Thymus (tissue), 11 donors: Measurements from ENCODE around the gene THSD1. TPM values are rescaled to one million over a fixed set of nuclear protein-coding genes. Genes with fewer than 3 reads are reported as not detected.
"Not testable (repeated sequence)": the region's sequence is repeated elsewhere in the genome, so short reads cannot be mapped to it uniquely, and the experiment has no call there.

Experiments used
- DNase-seq, 9 donors: peaks; one replicate each; pipeline ENCODE4 v3.0.0-alpha.2; 2013; ENCODE audit warnings: low spot score in 9 of 9, low read depth in 6 of 9, missing footprints in 1 of 9
- H3K27ac ChIP-seq, 2 donors: one replicate each; pipeline ENCODE4 v1.5.1; 2013; ENCODE audit warnings: control low read depth in 1 of 2, low read depth in 1 of 2, low read length in 1 of 2, mild to moderate bottlenecking in 1 of 2, moderate library complexity in 1 of 2
- H3K27me3 ChIP-seq, 2 donors: one replicate each; pipeline ENCODE4 v1.5.1; 2013; ENCODE audit warnings: low read length in 1 of 2; ENCODE audit not compliant: control insufficient read depth in 2 of 2, insufficient read depth in 1 of 2
- H3K36me3 ChIP-seq, 2 donors: one replicate each; pipeline ENCODE4 v1.5.1; 2013; ENCODE audit warnings: low read length in 1 of 2, mild to moderate bottlenecking in 1 of 2, moderate library complexity in 1 of 2; ENCODE audit not compliant: control insufficient read depth in 2 of 2, insufficient read depth in 2 of 2
- H3K4me1 ChIP-seq, 2 donors: one replicate each; pipeline ENCODE4 v1.5.1; 2013; ENCODE audit warnings: low read length in 2 of 2; ENCODE audit not compliant: control insufficient read depth in 2 of 2, insufficient read depth in 2 of 2
- H3K4me3 ChIP-seq, 2 donors: one replicate each; pipeline ENCODE4 v1.5.1; 2013; ENCODE audit warnings: low read length in 2 of 2, control low read depth in 1 of 2, mild to moderate bottlenecking in 1 of 2
- H3K9me3 ChIP-seq, 2 donors: one replicate each; pipeline ENCODE4 v1.5.1; 2013; ENCODE audit warnings: low read length in 1 of 2, mild to moderate bottlenecking in 1 of 2; ENCODE audit not compliant: control insufficient read depth in 2 of 2, insufficient read depth in 1 of 2
- WGBS: extraction: QIAGEN DNeasy Blood & Tissue Kit; methylation state at CpG from one replicate; pipeline ENCODE4 v1.1.7; 2013; 5-methylcytosine and 5-hydroxymethylcytosine counted together
- polyA plus RNA-seq: library from polyadenylated mRNA; stranded (reverse); fragments of 200-250 nt; gene quantifications from one replicate; pipeline ENCODE4 v1.2.3, GENCODE V29; 2013
- total RNA-seq: library from RNA; stranded (reverse); fragments of 120-200 nt; gene quantifications from one replicate; pipeline ENCODE4 v1.2.4, GENCODE V29; 2013
- donor health status: healthy.

THSD1 gene
- total and polyA plus RNA-seq, 2 donors = 2.9 to 3.3 TPM

- H3K4me3 ChIP-seq = no peak overlapping the region
- 98% methylated on average over 1 of the region's 1 CpG for WGBS
- DNase-seq = no peak
- H3K4me1 ChIP-seq = no peaks in the 10 kb centered on the region
- no peak overlapping the region for H3K27ac ChIP-seq
- peaks cover 28 to 56% of the 10 kb centered on the region in 2 donors for H3K36me3 ChIP-seq
- no peaks in the 10 kb centered on the region for H3K27me3 ChIP-seq
- H3K9me3 ChIP-seq = no peaks in the 10 kb centered on the region
Measured at GRCh38 chr13:52419080-52419479, 13.1 kb upstream of the THSD1 start.

- Histone ChIP-seq H3K27me3 (no peaks in the 10 kb centered on the region), H3K4me1 (no peaks in the 10 kb centered on the region), H3K27ac (no peak overlapping the region), H3K36me3 (peaks cover 25 to 36% of the 10 kb centered on the region in 2 donors), H3K4me3 (no peak overlapping the region), H3K9me3 (no peaks in the 10 kb centered on the region)
- DNase-seq = no peak
- WGBS = 89% methylated on average over 1 of the region's 1 CpG
Measured at GRCh38 chr13:52414963-52415362, 9.0 kb upstream of the THSD1 start.

- no peaks in the 10 kb centered on the region for H3K4me1 ChIP-seq
- H3K27me3 ChIP-seq = no peaks in the 10 kb centered on the region
- peaks cover 20 to 31% of the 10 kb centered on the region in 2 donors for H3K36me3 ChIP-seq
- DNase-seq = no peak
- H3K27ac ChIP-seq = peak overlapping the region in 1 of 2 donors; percentile 6
- H3K4me3 ChIP-seq = no peak overlapping the region
- no peaks in the 10 kb centered on the region for H3K9me3 ChIP-seq
- WGBS = 97% methylated on average over 1 of the region's 1 CpG
Measured at GRCh38 chr13:52414051-52414450, 8.1 kb upstream of the THSD1 start.

GRCh38 chr13:52412128-52412527 is 6.2 kb upstream of the THSD1 start:
- no peaks in the 10 kb centered on the region for H3K4me1 ChIP-seq
- H3K36me3 ChIP-seq = peaks cover 8 to 21% of the 10 kb centered on the region in 2 donors
- WGBS = 98% methylated on average over 1 of the region's 1 CpG

GRCh38 chr13:52411629-52412028 is 5.7 kb upstream of the THSD1 start:
- Histone ChIP-seq H3K27me3 (peaks cover 0 to 4% of the 10 kb centered on the region in 2 donors), H3K36me3 (peaks cover 8 to 21% of the 10 kb centered on the region in 2 donors), H3K4me1 (no peaks in the 10 kb centered on the region), H3K9me3 (no peaks in the 10 kb centered on the region), H3K27ac (no peak overlapping the region), H3K4me3 (no peak overlapping the region)
- 96% methylated on average over 4 of the region's 4 CpGs for WGBS
- DNase-seq = no peak

More at GRCh38 chr13:52412128-52412527, 6.2 kb upstream of the THSD1 start:
- H3K27ac ChIP-seq = no peak overlapping the region
- peaks cover 0 to under 1% of the 10 kb centered on the region in 2 donors for H3K27me3 ChIP-seq
- no peak for DNase-seq
- no peaks in the 10 kb centered on the region for H3K9me3 ChIP-seq
- H3K4me3 ChIP-seq = no peak overlapping the region

- DNase-seq, H3K4me3 ChIP-seq, H3K27ac ChIP-seq, H3K36me3 ChIP-seq, H3K9me3 ChIP-seq: not testable (repeated sequence)
- H3K27me3 ChIP-seq = peaks cover 0 to 27% of the 10 kb centered on the region in 2 donors
- 98% methylated on average over 33 of the region's 33 CpGs for WGBS
- H3K4me1 ChIP-seq = peaks cover 7 to 12% of the 10 kb centered on the region in 2 donors
Measured at GRCh38 chr13:52408071-52408658, 2.2 kb upstream of the THSD1 start.

GRCh38 chr13:52407436-52407835 is 1.5 kb upstream of the THSD1 start:
- Histone ChIP-seq H3K27me3 (peaks cover 0 to 27% of the 10 kb centered on the region in 2 donors), H3K4me1 (peaks cover 7 to 12% of the 10 kb centered on the region in 2 donors)
- not testable (repeated sequence) for DNase-seq, H3K36me3 ChIP-seq, H3K4me3 ChIP-seq, H3K9me3 ChIP-seq, H3K27ac ChIP-seq
- WGBS = 99% methylated on average over 12 of the region's 12 CpGs

GRCh38 chr13:52406629-52407028 is 657 bp upstream of the THSD1 start:
- no peak for DNase-seq
- H3K9me3 ChIP-seq = no peaks in the 10 kb centered on the region
- H3K27me3 ChIP-seq = peaks cover 0 to 27% of the 10 kb centered on the region in 2 donors
- no peak overlapping the region for H3K27ac ChIP-seq
- 92% methylated on average over 4 of the region's 4 CpGs for WGBS
- peaks cover 0 to 3% of the 10 kb centered on the region in 2 donors for H3K36me3 ChIP-seq
- no peak overlapping the region for H3K4me3 ChIP-seq
- peaks cover 7 to 12% of the 10 kb centered on the region in 2 donors for H3K4me1 ChIP-seq

GRCh38 chr13:52405369-52405766 is 604 bp downstream of the THSD1 start:
- peaks cover 0 to 27% of the 10 kb centered on the region in 2 donors for H3K27me3 ChIP-seq
- peaks cover 7 to 12% of the 10 kb centered on the region in 2 donors for H3K4me1 ChIP-seq
- DNase-seq = no peak
- 7% methylated on average over 14 of the region's 14 CpGs for WGBS
- no peaks in the 10 kb centered on the region for H3K9me3 ChIP-seq
- H3K4me3 ChIP-seq = peak overlapping the region; percentile 30 to 39
- H3K36me3 ChIP-seq = peaks cover 0 to 3% of the 10 kb centered on the region in 2 donors
- no peak overlapping the region for H3K27ac ChIP-seq
